Body of pancreas (tissue), 4 donors: ENCODE measurements around the gene CISTR.

Experiments
- CTCF ChIP-seq, 7 experiments: fragments of 450-650 bp in 4 of 7; fragments of 200-600 bp in 3 of 7; sonication (generic) in 3 of 7; IDR thresholded peaks; one replicate each; pipeline ENCODE4 v1.5.1; 2016 to 2019; ENCODE audit warnings: antibody characterized with exemption in 7 of 7
- POLR2A ChIP-seq, 3 donors: fragments of 450-650 bp; IDR thresholded peaks; one replicate each; pipeline ENCODE4 v1.6.1; 2016; ENCODE audit warnings: antibody characterized with exemption in 3 of 3, mild to moderate bottlenecking in 2 of 3

GRCh38 chr12:53720946-53721345 lies 30.8 kb downstream of the CISTR start:
- TF ChIP-seq CTCF (IDR thresholded peaks at IDR 0.05) (no peak), POLR2A (IDR thresholded peaks at IDR 0.05) (no peak)
